HG02938 (cell line): ENCODE results near the gene APC2.

Source experiments
- ATAC-seq: cut with Tn5 transposase; IDR thresholded peaks from one replicate; pipeline ENCODE4 v1.9.1; 2021; ENCODE audit warnings: mild to moderate bottlenecking, moderate library complexity; ENCODE audit not compliant: unreplicated experiment

The APC2 gene

GRCh38 chr19:1445185-1445931 is 4.6 kb upstream of the APC2 start:
- ATAC-seq: no peak

- ATAC-seq: no peak
These were observed 3.8 kb upstream of the APC2 start for GRCh38 chr19:1445932-1446712.

- no peak for ATAC-seq
These were observed 3.0 kb upstream of the APC2 start for GRCh38 chr19:1446713-1447481.

GRCh38 chr19:1447504-1447903 is 2.4 kb upstream of the APC2 start:
- ATAC-seq: no peak

GRCh38 chr19:1447944-1448343 is 2.0 kb upstream of the APC2 start:
- no peak for ATAC-seq

GRCh38 chr19:1450735-1451731 is 1.1 kb downstream of the APC2 start:
- no peak for ATAC-seq

GRCh38 chr19:1451916-1452801 is 2.2 kb downstream of the APC2 start:
- no peak for ATAC-seq

GRCh38 chr19:1452802-1453524 is 3.0 kb downstream of the APC2 start:
- no peak for ATAC-seq

- no peak for ATAC-seq
These were observed 3.8 kb downstream of the APC2 start for GRCh38 chr19:1453525-1454364.

- no peak for ATAC-seq
These were observed 5.0 kb downstream of the APC2 start for GRCh38 chr19:1455002-1455335.

- no peak for ATAC-seq
These were observed 5.6 kb downstream of the APC2 start for GRCh38 chr19:1455336-1456120.

GRCh38 chr19:1456121-1456900 is 6.4 kb downstream of the APC2 start:
- ATAC-seq: no peak

GRCh38 chr19:1457031-1457739 is 7.3 kb downstream of the APC2 start:
- ATAC-seq: no peak

- no peak for ATAC-seq
These were observed 8.0 kb downstream of the APC2 start for GRCh38 chr19:1457892-1458291.

GRCh38 chr19:1459479-1459878 is 9.6 kb downstream of the APC2 start:
- no peak for ATAC-seq
